Hepatocyte (in vitro differentiated cells): ENCODE measurements around the gene TF. TPM values are rescaled to one million over a fixed set of nuclear protein-coding genes. Genes with fewer than 3 reads are reported as not detected.

ENCODE experiments used
- DNase-seq: peaks from one replicate; pipeline ENCODE4 v3.0.0-alpha.2; 2016; ENCODE audit warnings: low spot score
- H2AFZ ChIP-seq: fragments of 200-600 bp; sonication (generic); 2 replicates; pipeline ENCODE4 v1.6.0; 2016; ENCODE audit warnings: antibody characterized with exemption, mild to moderate bottlenecking
- H3K27ac ChIP-seq: fragments of 200-600 bp; sonication (generic); 2 replicates; pipeline ENCODE4 v1.5.1; 2016; ENCODE audit warnings: mild to moderate bottlenecking
- H3K27me3 ChIP-seq: fragments of 200-600 bp; sonication (generic); 2 replicates; pipeline ENCODE4 v1.6.1; 2016
- H3K36me3 ChIP-seq: fragments of 200-600 bp; sonication (generic); replicated peaks from 2 replicates; pipeline ENCODE4 v1.5.1; 2016; ENCODE audit warnings: low read depth; ENCODE audit not compliant: insufficient read depth
- H3K4me1 ChIP-seq: fragments of 200-600 bp; sonication (generic); 2 replicates; pipeline ENCODE4 v1.5.1; 2016; ENCODE audit warnings: mild to moderate bottlenecking, moderate library complexity; ENCODE audit not compliant: insufficient read depth
- H3K4me2 ChIP-seq: fragments of 200-600 bp; sonication (generic); 2 replicates; pipeline ENCODE4 v1.6.0; 2016
- H3K4me3 ChIP-seq: fragments of 200-600 bp; sonication (generic); 2 replicates; pipeline ENCODE4 v1.5.1; 2016; ENCODE audit warnings: mild to moderate bottlenecking
- H3K79me2 ChIP-seq: fragments of 200-600 bp; sonication (generic); 2 replicates; pipeline ENCODE4 v1.6.0; 2017; ENCODE audit warnings: mild to moderate bottlenecking
- H3K9me2 ChIP-seq: fragments of 200-600 bp; sonication (generic); replicated peaks from 2 replicates; pipeline ENCODE4 v1.6.0; 2017; ENCODE audit warnings: mild to moderate bottlenecking; ENCODE audit not compliant: insufficient read depth
- H3K9me3 ChIP-seq: fragments of 200-600 bp; sonication (generic); 2 replicates; pipeline ENCODE4 v1.5.1; 2016; ENCODE audit warnings: low read depth, mild to moderate bottlenecking
- H4K20me1 ChIP-seq: fragments of 200-600 bp; sonication (generic); 2 replicates; pipeline ENCODE4 v1.6.0; 2016; ENCODE audit warnings: mild to moderate bottlenecking; ENCODE audit not compliant: insufficient read depth, poor library complexity, severe bottlenecking
- CTCF ChIP-seq: fragments of 200-600 bp; sonication (generic); IDR thresholded peaks from 2 replicates; pipeline ENCODE4 v1.5.1; 2016; ENCODE audit warnings: antibody characterized with exemption, mild to moderate bottlenecking; ENCODE audit not compliant: poor library complexity
- EZH2 ChIP-seq: fragments of 200-600 bp; sonication (generic); IDR thresholded peaks from 2 replicates; pipeline ENCODE4 v1.6.1; 2016; ENCODE audit warnings: antibody characterized with exemption, mild to moderate bottlenecking, borderline replicate concordance
- EZH2phosphoT487 ChIP-seq: fragments of 200-600 bp; sonication (generic); IDR thresholded peaks from one replicate; pipeline ENCODE4 v1.6.1; 2018; ENCODE audit warnings: antibody characterized with exemption, mild to moderate bottlenecking, low read depth, moderate library complexity; ENCODE audit not compliant: unreplicated experiment, severe bottlenecking
- WGBS: methylation state at CpG from one replicate; pipeline ENCODE4 v1.1.6; 2016; ENCODE audit warnings: low lambda C conversion rate; ENCODE audit errors: missing lambda C conversion rate; 5-methylcytosine and 5-hydroxymethylcytosine counted together
- polyA plus RNA-seq: library from polyadenylated mRNA; unstranded; fragments of >200 nt; fragmentation: Nextera tagmentation; extraction: Ambion mirVana; gene quantifications from 2 replicates; pipeline ENCODE4 v1.2.1, GENCODE V29; 2016
- total RNA-seq: library from RNA; depleted of rRNA; stranded (reverse); fragments of >200 nt; gene quantifications from 2 replicates; pipeline ENCODE4 v1.2.3, GENCODE V29; 2014

The TF gene
- total and polyA plus RNA-seq, 2 experiments from 2014 or later, result 577 to 642 TPM

- H3K27ac ChIP-seq, result no peak overlapping the region
- H3K4me2 ChIP-seq, result no peak overlapping the region
- TF ChIP-seq EZH2phosphoT487 (no peak), CTCF (no peak), EZH2 (no peak)
- no peak overlapping the region for H2AFZ ChIP-seq
- no peaks in the 10 kb centered on the region for H4K20me1 ChIP-seq
- WGBS, result 86% methylated on average over 3 of the region's 3 CpGs
- no peaks in the 10 kb centered on the region for H3K4me1 ChIP-seq
- no peaks in the 10 kb centered on the region for H3K36me3 ChIP-seq
- H3K27me3 ChIP-seq, result no peaks in the 10 kb centered on the region
- H3K79me2 ChIP-seq, result no peaks in the 10 kb centered on the region
- DNase-seq, result no peak
- H3K4me3 ChIP-seq, result no peak overlapping the region
- no peaks in the 10 kb centered on the region for H3K9me3 ChIP-seq
- H3K9me2 ChIP-seq, result no peaks in the 10 kb centered on the region
Observed at GRCh38 chr3:133829310-133829707, 83.1 kb downstream of the TF start.

- 85% methylated on average over 3 of the region's 3 CpGs for WGBS
Observed at GRCh38 chr3:133830071-133830470, 83.9 kb downstream of the TF start.

GRCh38 chr3:133831966-133832801 is 86.0 kb downstream of the TF start:
- no peaks in the 10 kb centered on the region for H3K9me3 ChIP-seq
- no peak for TF ChIP-seq EZH2
- no peak for TF ChIP-seq EZH2phosphoT487
- TF ChIP-seq CTCF, result no peak
- no peaks in the 10 kb centered on the region for H4K20me1 ChIP-seq
- H3K4me3 ChIP-seq, result no peak overlapping the region
- 76% methylated on average over 11 of the region's 13 CpGs for WGBS
- H3K4me1 ChIP-seq, result no peaks in the 10 kb centered on the region
- DNase-seq, result no peak
- no peak overlapping the region for H3K4me2 ChIP-seq
- no peak overlapping the region for H2AFZ ChIP-seq
- H3K36me3 ChIP-seq, result no peaks in the 10 kb centered on the region
- H3K27ac ChIP-seq, result no peak overlapping the region
- H3K27me3 ChIP-seq, result no peaks in the 10 kb centered on the region
- no peaks in the 10 kb centered on the region for H3K79me2 ChIP-seq
- H3K9me2 ChIP-seq, result no peaks in the 10 kb centered on the region

More at GRCh38 chr3:133830071-133830470, 83.9 kb downstream of the TF start:
- Histone ChIP-seq H3K4me2 (no peak overlapping the region), H3K4me1 (no peaks in the 10 kb centered on the region), H3K4me3 (no peak overlapping the region), H2AFZ (no peak overlapping the region), H3K27ac (no peak overlapping the region), H3K9me3 (no peaks in the 10 kb centered on the region), H3K79me2 (no peaks in the 10 kb centered on the region), H3K27me3 (no peaks in the 10 kb centered on the region), H4K20me1 (no peaks in the 10 kb centered on the region), H3K9me2 (no peaks in the 10 kb centered on the region), H3K36me3 (no peaks in the 10 kb centered on the region)
- no peak for DNase-seq
- TF ChIP-seq EZH2phosphoT487 (no peak), EZH2 (no peak), CTCF (no peak)
